D721Med (cell line): ENCODE measurements around the gene HELT.
A peak's percentile ranks its signal among the peaks of the same experiment; 100 is the strongest.
"Not testable (repeated sequence)": the region's sequence is repeated elsewhere in the genome, so short reads cannot be mapped to it uniquely, and the experiment has no call there.

Experiments
- DNase-seq: peaks from one replicate; pipeline ENCODE4 v3.0.0; 2011; ENCODE audit warnings: low spot score; ENCODE audit not compliant: insufficient read length
- FAIRE-seq: peaks from 2 replicates; lab custom pipeline; 2011; peaks lifted over from hg19 to GRCh38; lab: Jason Lieb, UNC
- CTCF ChIP-seq: IDR thresholded peaks from 2 replicates; pipeline ENCODE4 v1.5.1; 2012; ENCODE audit warnings: mild to moderate bottlenecking, control low read depth; ENCODE audit not compliant: insufficient read depth; ENCODE audit errors: missing control alignments

Gene HELT

GRCh38 chr4:184979461-184980124, 38.7 kb upstream of the HELT start:
- FAIRE-seq = no peak
- TF ChIP-seq CTCF = no peak

DNA sequence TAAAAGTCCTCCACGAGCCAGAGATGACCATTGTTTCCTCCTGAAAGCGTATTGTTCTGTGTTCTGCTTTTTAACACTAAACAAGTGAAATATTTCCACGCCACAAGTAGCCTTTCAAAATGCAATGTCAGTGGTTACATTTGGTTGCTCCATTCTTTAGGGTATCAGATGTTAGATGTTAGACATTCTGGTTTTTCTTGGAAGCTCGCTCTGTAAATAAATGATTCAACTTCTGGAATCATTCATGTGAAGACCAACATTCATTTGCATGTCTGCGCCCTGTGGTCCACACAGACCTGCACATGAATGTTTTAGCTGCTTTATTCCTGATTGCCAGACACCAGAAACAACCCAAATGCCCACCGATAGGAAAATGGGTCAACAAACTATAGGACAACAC, 38.0 kb upstream of the HELT start:
- no peak for DNase-seq
- FAIRE-seq = no peak

More at GRCh38 chr4:184979461-184980124, 38.7 kb upstream of the HELT start:
- DNase-seq = no peak

DNA sequence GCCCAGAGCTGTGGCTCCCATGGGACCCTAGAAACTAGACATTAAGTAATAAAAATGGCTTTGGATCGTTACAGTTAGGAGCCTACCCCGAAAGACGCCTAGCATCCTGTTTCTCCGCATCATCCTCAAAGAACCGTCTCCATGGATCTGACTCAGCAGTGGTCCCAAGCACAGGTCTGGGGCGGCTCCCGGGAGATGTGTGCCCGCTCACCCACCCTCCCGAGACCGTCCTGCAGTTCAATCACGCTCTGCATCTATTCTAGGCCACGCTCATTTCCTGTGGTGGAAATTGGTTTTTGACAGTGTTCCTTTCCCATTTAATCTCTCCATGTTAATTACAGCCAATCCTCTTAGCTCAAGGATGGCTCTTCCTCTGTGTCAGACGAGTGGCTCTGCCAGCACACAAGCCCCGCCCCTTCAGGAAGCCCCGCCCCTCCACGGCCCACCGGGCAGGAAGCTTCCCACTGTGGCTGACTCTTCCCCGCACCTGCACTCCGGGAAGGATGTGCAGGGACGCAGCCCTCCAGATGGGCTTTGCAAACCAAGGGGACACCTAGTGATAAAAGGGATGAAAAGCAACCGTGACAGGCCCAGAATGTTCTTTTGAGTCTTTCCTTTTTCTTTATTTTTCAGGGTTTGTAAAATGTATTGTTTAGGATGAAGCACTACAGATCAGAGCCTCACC, 34.5 kb upstream of the HELT start:
- peak; percentile 83 for DNase-seq
- TF ChIP-seq CTCF = peak; percentile 42
- no peak for FAIRE-seq

More for the DNA sequence above, 38.0 kb upstream of the HELT start:
- no peak for TF ChIP-seq CTCF

GRCh38 chr4:184987493-184988031, 30.7 kb upstream of the HELT start:
- FAIRE-seq (no peak), DNase-seq (no peak)
- TF ChIP-seq CTCF = no peak

GRCh38 chr4:184988611-184989010, 29.7 kb upstream of the HELT start:
- DNase-seq (no peak), FAIRE-seq (no peak)
- TF ChIP-seq CTCF = no peak

GRCh38 chr4:184989283-184989682, 29.0 kb upstream of the HELT start:
- not testable (repeated sequence) for FAIRE-seq, DNase-seq

- DNase-seq, FAIRE-seq: not testable (repeated sequence)
Measured at GRCh38 chr4:184990131-184990530, 28.2 kb upstream of the HELT start.

DNA sequence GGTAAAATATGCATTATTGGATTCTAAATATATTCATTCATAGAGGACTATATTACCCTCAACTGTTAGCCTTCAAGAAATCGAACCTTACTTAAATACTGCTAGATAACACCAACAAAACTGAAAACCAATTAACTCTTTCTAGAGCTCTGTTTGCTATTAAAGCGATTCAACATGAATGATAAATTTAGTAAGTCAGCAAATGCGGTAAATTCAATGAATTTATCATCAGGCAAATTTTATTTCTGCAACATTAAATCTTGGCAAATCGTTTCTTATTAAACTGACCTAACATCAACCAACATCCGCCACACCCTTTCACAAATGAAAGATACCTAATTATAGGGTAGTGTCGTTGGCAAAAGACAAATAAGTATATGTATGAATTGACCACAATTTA, 26.4 kb upstream of the HELT start:
- TF ChIP-seq CTCF = no peak
- FAIRE-seq (no peak), DNase-seq (no peak)
